WTC11 (cell line): ENCODE data around the gene TWIST2.

ENCODE experiments used
- AFF4 ChIP-seq: sonication (generic); formaldehyde crosslinking; IDR thresholded peaks from 2 replicates; pipeline ENCODE4 v1.8.1; 2023; ENCODE audit warnings: mild to moderate bottlenecking, missing genetic modification reagents, borderline replicate concordance
- CTCF ChIP-seq: fragments of 200-600 bp; IDR thresholded peaks from 2 replicates; pipeline ENCODE4 v1.8.0; 2022; ENCODE audit warnings: antibody characterized with exemption
- E2F1 ChIP-seq: sonication (generic); formaldehyde crosslinking; IDR thresholded peaks from 2 replicates; pipeline ENCODE4 v1.8.0; 2022; ENCODE audit warnings: mild to moderate bottlenecking, missing genetic modification reagents
- FOXK1 ChIP-seq: sonication (generic); formaldehyde crosslinking; IDR thresholded peaks from 2 replicates; pipeline ENCODE4 v1.8.0; 2022; ENCODE audit warnings: mild to moderate bottlenecking, moderate library complexity, missing genetic modification reagents
- GRHL2 ChIP-seq: fragments of 250-450 bp; sonication (Bioruptor Pico); IDR thresholded peaks from 2 replicates; pipeline ENCODE4 v1.8.0; 2022; ENCODE audit warnings: mild to moderate bottlenecking, moderate library complexity; ENCODE audit not compliant: insufficient replicate concordance, severe bottlenecking
- KAT7 ChIP-seq: sonication (generic); formaldehyde crosslinking; IDR thresholded peaks from 2 replicates; pipeline ENCODE4 v1.8.1; 2023; ENCODE audit warnings: missing genetic modification reagents, mild to moderate bottlenecking, borderline replicate concordance
- PREB ChIP-seq: sonication (generic); formaldehyde crosslinking; IDR thresholded peaks from 2 replicates; pipeline ENCODE4 v1.8.1; 2022; ENCODE audit warnings: mild to moderate bottlenecking, missing genetic modification reagents, moderate library complexity, borderline replicate concordance
- USF2 ChIP-seq: sonication (generic); formaldehyde crosslinking; IDR thresholded peaks from 2 replicates; pipeline ENCODE4 v1.8.1; 2023; ENCODE audit warnings: mild to moderate bottlenecking, missing genetic modification reagents, moderate library complexity
- ZBTB43 ChIP-seq: sonication (generic); formaldehyde crosslinking; IDR thresholded peaks from 2 replicates; pipeline ENCODE4 v1.8.1; 2023; ENCODE audit warnings: mild to moderate bottlenecking, missing genetic modification reagents
- ZMAT4 ChIP-seq: fragments of 250-450 bp; sonication (Bioruptor Pico); IDR thresholded peaks from 2 replicates; pipeline ENCODE4 v1.9.0; 2021; ENCODE audit warnings: mild to moderate bottlenecking
- ZNF232 ChIP-seq: sonication (generic); formaldehyde crosslinking; IDR thresholded peaks from 2 replicates; pipeline ENCODE4 v1.8.0; 2022; ENCODE audit warnings: mild to moderate bottlenecking, missing genetic modification reagents
- ZNF423 ChIP-seq: fragments of 250-450 bp; sonication (Bioruptor Pico); IDR thresholded peaks from 2 replicates; pipeline ENCODE4 v2.1.2; 2022; ENCODE audit warnings: mild to moderate bottlenecking, moderate library complexity

- TF ChIP-seq CTCF (no peak), GRHL2 (no peak), ZMAT4 (CRISPR knock-in tag) (no peak), ZNF423 (CRISPR knock-in tag) (no peak), AFF4 (CRISPR knock-in tag) (no peak), FOXK1 (CRISPR knock-in tag) (no peak), ZBTB43 (CRISPR knock-in tag) (no peak), KAT7 (CRISPR knock-in tag) (no peak), USF2 (no peak), PREB (CRISPR knock-in tag) (no peak), ZNF232 (CRISPR knock-in tag) (no peak), E2F1 (CRISPR knock-in tag) (no peak)
Measured at GRCh38 chr2:238855891-238856580, 8.2 kb downstream of the TWIST2 start.
